Peyer's patch (tissue), 4 donors: ENCODE results near the gene SGPL1.

Experiments
- POLR2A ChIP-seq, 2 donors: fragments of 450-650 bp; IDR thresholded peaks; one replicate each; pipeline ENCODE4 v1.5.1; 2017; ENCODE audit warnings: antibody characterized with exemption in 2 of 2, mild to moderate bottlenecking in 2 of 2, moderate library complexity in 2 of 2
- TF ChIP-seq, protein P1 (sequence below), 6 experiments: fragments of 450-650 bp in 4 of 6; fragments of 200-600 bp in 2 of 6; sonication (generic) in 1 of 6; IDR thresholded peaks; one replicate each; pipeline ENCODE4 v1.5.1; 2017 to 2019; ENCODE audit warnings: antibody characterized with exemption in 6 of 6, mild to moderate bottlenecking in 3 of 6, moderate library complexity in 1 of 6

DNA sequence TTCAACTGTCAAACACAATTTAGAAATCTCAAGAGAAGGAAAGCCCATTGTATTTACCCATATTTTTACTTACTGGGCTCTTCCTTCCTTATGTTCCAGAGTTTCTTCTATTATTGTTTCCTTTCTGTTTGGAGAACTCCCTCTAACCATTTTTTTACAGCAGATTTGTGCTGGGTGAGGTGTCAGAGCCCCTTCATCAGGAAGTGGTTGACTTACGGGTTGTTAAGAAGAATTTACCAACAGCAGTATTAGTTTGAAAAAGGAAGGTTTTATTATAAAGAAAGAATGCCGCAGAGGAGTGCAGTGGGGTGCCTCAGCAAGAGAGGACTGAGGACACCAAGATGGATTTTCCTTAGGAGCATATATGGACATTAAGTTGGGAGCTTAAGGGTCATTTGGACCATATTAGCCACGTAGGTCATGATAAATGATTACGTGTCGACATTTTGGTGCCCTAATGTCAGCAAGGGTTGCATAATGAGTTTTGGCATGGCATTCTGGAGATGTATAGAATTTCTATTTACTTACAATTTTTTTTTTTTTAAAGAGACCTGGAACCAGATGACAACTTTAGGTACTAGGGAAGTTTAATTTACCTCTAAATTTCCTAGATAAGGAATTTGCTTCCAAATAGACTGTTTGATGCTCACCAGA lies 24.2 kb upstream of the SGPL1 start:
- TF ChIP-seq POLR2A (IDR thresholded peaks at IDR 0.05) = no peak
- TF ChIP-seq, protein P1, sequence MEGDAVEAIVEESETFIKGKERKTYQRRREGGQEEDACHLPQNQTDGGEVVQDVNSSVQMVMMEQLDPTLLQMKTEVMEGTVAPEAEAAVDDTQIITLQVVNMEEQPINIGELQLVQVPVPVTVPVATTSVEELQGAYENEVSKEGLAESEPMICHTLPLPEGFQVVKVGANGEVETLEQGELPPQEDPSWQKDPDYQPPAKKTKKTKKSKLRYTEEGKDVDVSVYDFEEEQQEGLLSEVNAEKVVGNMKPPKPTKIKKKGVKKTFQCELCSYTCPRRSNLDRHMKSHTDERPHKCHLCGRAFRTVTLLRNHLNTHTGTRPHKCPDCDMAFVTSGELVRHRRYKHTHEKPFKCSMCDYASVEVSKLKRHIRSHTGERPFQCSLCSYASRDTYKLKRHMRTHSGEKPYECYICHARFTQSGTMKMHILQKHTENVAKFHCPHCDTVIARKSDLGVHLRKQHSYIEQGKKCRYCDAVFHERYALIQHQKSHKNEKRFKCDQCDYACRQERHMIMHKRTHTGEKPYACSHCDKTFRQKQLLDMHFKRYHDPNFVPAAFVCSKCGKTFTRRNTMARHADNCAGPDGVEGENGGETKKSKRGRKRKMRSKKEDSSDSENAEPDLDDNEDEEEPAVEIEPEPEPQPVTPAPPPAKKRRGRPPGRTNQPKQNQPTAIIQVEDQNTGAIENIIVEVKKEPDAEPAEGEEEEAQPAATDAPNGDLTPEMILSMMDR (IDR thresholded peaks at IDR 0.05) = no peak
